K562 (cell line): ENCODE measurements around the gene MRPS24. TPM values are rescaled to one million over a fixed set of nuclear protein-coding genes. Genes with fewer than 3 reads are reported as not detected.
A peak's percentile ranks its signal among the peaks of the same experiment; 100 is the strongest.

ENCODE experiments used
- ATAC-seq: fragments of 200-7000 bp; cut with Tn5 transposase; 3 replicates; pipeline ENCODE4 v1.9.1; 2020; ENCODE audit warnings: moderate library complexity
- BruUV-seq: library from RNA; stranded (reverse); fragments of 400-500 nt; replicated peaks from 2 replicates; lab custom pipeline; 2021; lab: Mats Ljungman, UMichigan
- CTCF ChIA-PET: fragments of 300-600 bp; formaldehyde crosslinking; extraction: SDS; loops from one replicate; lab custom pipeline; 2021; ENCODE audit warnings: low intra/inter-chr PET ratio; lab: Yijun Ruan, JAX
- POLR2A ChIA-PET: fragments of 300-600, 350-650 bp; sonication (Branson Sonifier 250); formaldehyde crosslinking; extraction: SDS; loops from one replicate; lab custom pipeline; 2021; ENCODE audit warnings: antibody characterized with exemption, inconsistent platforms; lab: Yijun Ruan, JAX
- DNase-seq, 4 experiments: peaks; one replicate each; pipeline versions ENCODE4 v3.0.0 to v3.0.0-alpha.2; 2011 to 2018; ENCODE audit warnings: low spot score in 3 of 4, mixed read lengths in 3 of 4; ENCODE audit errors: extremely low read depth in 1 of 4
- FAIRE-seq: peaks from 2 replicates; lab custom pipeline; 2011; peaks lifted over from hg19 to GRCh38; lab: Jason Lieb, UNC
- H2AFZ ChIP-seq: 2 replicates; pipeline ENCODE4 v1.6.0; 2011; ENCODE audit warnings: low read depth, low read length, control low read depth, inconsistent platforms
- H3K27ac ChIP-seq: fragments of 200-600 bp; 3 replicates; pipeline ENCODE4 v1.8.0; 2011; ENCODE audit warnings: low read depth, mild to moderate bottlenecking, control low read depth, inconsistent platforms, low read length, moderate library complexity, mixed read lengths; ENCODE audit errors: extremely low read depth
- H3K27me3 ChIP-seq, 2 experiments: fragments of 300-600 bp in 1 of 2; 2 replicates in 1 of 2; 3 replicates in 1 of 2; pipeline versions ENCODE4 v1.6.0 to v1.8.0; 2011; ENCODE audit warnings: inconsistent platforms in 2 of 2, low read length in 2 of 2, mild to moderate bottlenecking in 1 of 2, mixed read lengths in 1 of 2, moderate library complexity in 1 of 2; ENCODE audit not compliant: control insufficient read depth in 2 of 2, insufficient read depth in 2 of 2
- H3K36me3 ChIP-seq: fragments of 300-600 bp; 3 replicates; pipeline ENCODE4 v1.8.0; 2011; ENCODE audit warnings: mild to moderate bottlenecking, low read length, inconsistent platforms; ENCODE audit not compliant: control insufficient read depth, insufficient read depth
- H3K4me1 ChIP-seq, 2 experiments: fragments of 200-600 bp in 1 of 2; replicated peaks in 1 of 2; 2 replicates in 1 of 2; 3 replicates in 1 of 2; pipeline versions ENCODE4 v1.5.1 to v1.8.0; 2011; ENCODE audit warnings: inconsistent platforms in 2 of 2, low read length in 2 of 2, mild to moderate bottlenecking in 1 of 2, mixed read lengths in 1 of 2, moderate library complexity in 1 of 2; ENCODE audit not compliant: control insufficient read depth in 2 of 2, insufficient read depth in 2 of 2
- H3K4me2 ChIP-seq: 2 replicates; pipeline ENCODE4 v1.6.1; 2011; ENCODE audit warnings: low read length, control low read depth, inconsistent platforms, mixed read lengths; ENCODE audit not compliant: insufficient read depth
- H3K4me3 ChIP-seq: fragments of 200-600 bp; sonication (generic), shearing (Covaris generic); 2 replicates; pipeline ENCODE4 v1.5.1; 2016; ENCODE audit warnings: control low read depth, inconsistent platforms
- H3K79me2 ChIP-seq: fragments of 200-600 bp; 3 replicates; pipeline ENCODE4 v1.8.0; 2011; ENCODE audit warnings: low read length, inconsistent platforms; ENCODE audit not compliant: control insufficient read depth, insufficient read depth
- H3K9ac ChIP-seq, 2 experiments: 2 replicates each; pipeline versions ENCODE4 v1.6.0 to v1.6.1; 2011; ENCODE audit warnings: low read depth in 2 of 2, low read length in 2 of 2, control low read depth in 1 of 2, inconsistent platforms in 1 of 2, mild to moderate bottlenecking in 1 of 2, mixed read lengths in 1 of 2; ENCODE audit not compliant: insufficient read depth in 1 of 2
- H3K9me1 ChIP-seq: one replicate; pipeline ENCODE4 v1.6.0; 2011; ENCODE audit warnings: inconsistent platforms, mild to moderate bottlenecking, low read length, moderate library complexity; ENCODE audit not compliant: control insufficient read depth, insufficient read depth
- H3K9me3 ChIP-seq: replicated peaks from 2 replicates; pipeline ENCODE4 v1.5.1; 2011; ENCODE audit warnings: low read depth, low read length, inconsistent platforms; ENCODE audit not compliant: control insufficient read depth, insufficient read depth
- H4K20me1 ChIP-seq: replicated peaks from 2 replicates; pipeline ENCODE4 v1.6.1; 2011; ENCODE audit warnings: low read length, inconsistent platforms, mixed read lengths; ENCODE audit not compliant: control insufficient read depth, insufficient read depth
- BCOR ChIP-seq: fragments of 450-650 bp; IDR thresholded peaks from 2 replicates; pipeline ENCODE4 v1.6.1; 2016
- CEBPG ChIP-seq, 3 experiments: fragments of 200-800 bp in 1 of 3; sonication (Bioruptor generic) in 1 of 3; sonication (generic) in 1 of 3; formaldehyde crosslinking in 1 of 3; IDR thresholded peaks in 2 of 3; conservative IDR thresholded peaks in 1 of 3; 2 replicates each; pipeline versions ENCODE4 v1.6.1 to v1.8.0; 2016 to 2022; ENCODE audit warnings: missing compliant biosample characterization in 2 of 3, missing genetic modification characterization in 2 of 3, mild to moderate bottlenecking in 1 of 3, missing genetic modification reagents in 1 of 3
- CREB3L1 ChIP-seq: fragments of 450-650 bp; IDR thresholded peaks from 2 replicates; pipeline ENCODE4 v1.6.1; 2014; ENCODE audit warnings: low read depth, mild to moderate bottlenecking, moderate library complexity, borderline replicate concordance
- FOXM1 ChIP-seq, 2 experiments: fragments of 450-650 bp in 1 of 2; sonication (generic) in 1 of 2; formaldehyde crosslinking in 1 of 2; IDR thresholded peaks; 2 replicates each; pipeline versions ENCODE4 v1.6.1 to v1.9.0; 2017 to 2022; ENCODE audit warnings: low read depth in 2 of 2, mild to moderate bottlenecking in 2 of 2, missing genetic modification reagents in 1 of 2, moderate library complexity in 1 of 2
- GMEB1 ChIP-seq: fragments of 250-450 bp; sonication (Bioruptor Pico); IDR thresholded peaks from 2 replicates; pipeline ENCODE4 v1.4.0; 2020; ENCODE audit warnings: mild to moderate bottlenecking
- MAFG ChIP-seq: fragments of 450-650 bp; conservative IDR thresholded peaks from 2 replicates; pipeline ENCODE4 v1.6.1; 2016; ENCODE audit warnings: missing genetic modification characterization, missing compliant biosample characterization
- RBM39 ChIP-seq: fragments of 200-400 bp; formaldehyde crosslinking; optimal IDR thresholded peaks from 2 replicates; pipeline ENCODE3; 2018; ENCODE audit warnings: low read depth, low read length
- SAFB2 ChIP-seq: fragments of 200-400 bp; formaldehyde crosslinking; IDR thresholded peaks from 2 replicates; pipeline ENCODE4 v1.6.1; 2018; ENCODE audit warnings: borderline replicate concordance, low read length, low read depth, moderate library complexity; ENCODE audit not compliant: severe bottlenecking
- SMARCA5 ChIP-seq: fragments of 450-650 bp; IDR thresholded peaks from 2 replicates; pipeline ENCODE4 v1.6.1; 2016
- TEAD4 ChIP-seq, 2 experiments: sonication (generic) in 1 of 2; formaldehyde crosslinking in 1 of 2; IDR thresholded peaks; 2 replicates each; pipeline versions ENCODE4 v1.6.1 to v1.8.0; 2012 to 2022; ENCODE audit warnings: borderline replicate concordance in 1 of 2, inconsistent platforms in 1 of 2, low read length in 1 of 2, mild to moderate bottlenecking in 1 of 2, missing genetic modification reagents in 1 of 2
- ZNF134 ChIP-seq: fragments of 250-450 bp; sonication (Bioruptor Pico); conservative IDR thresholded peaks from 2 replicates; pipeline ENCODE4 v1.4.0; 2020
- ZNF274 ChIP-seq: IDR thresholded peaks from 2 replicates; pipeline ENCODE4 v1.6.1; 2011; ENCODE audit warnings: low read depth, mild to moderate bottlenecking, low read length, moderate library complexity, borderline replicate concordance
- WGBS: fragments of 100-300 bp; shearing (Covaris generic); methylation state at CpG from one replicate; pipeline ENCODE4 v1.1.6; 2016; ENCODE audit warnings: low coverage, mixed read lengths; ENCODE audit not compliant: insufficient coverage; ENCODE audit errors: missing lambda C conversion rate; 5-methylcytosine and 5-hydroxymethylcytosine counted together
- in situ Hi-C: fragments of 300-500 bp; cut with MboI; formaldehyde crosslinking; loops from 4 replicates; pipeline ENCODE4 v1.15.0; 2018; ENCODE audit warnings: inconsistent platforms, mixed read lengths
- intact Hi-C: fragments of 100-400 bp; cut with micrococcal nuclease; formaldehyde crosslinking; loops from 2 replicates; pipeline ENCODE4 v1.14.2; 2022
- polyA plus RNA-seq, 8 experiments: library from polyadenylated mRNA; depleted of rRNA in 4 of 8; stranded (reverse) in 5 of 8; unstranded in 3 of 8; fragments of >200 nt; fragmentation: Nextera tagmentation in 2 of 8; fragmentation: Illumina TruSeq in 1 of 8; extraction: Ambion mirVana in 2 of 8; extraction: Trizol in 1 of 8; gene quantifications; 2 replicates each; pipeline versions ENCODE4 v1.2.1 to v1.2.3, GENCODE V29; 2011 to 2014; ENCODE audit warnings: inconsistent platforms in 1 of 8, missing spikeins in 1 of 8
- total RNA-seq, 7 experiments: library from RNA; depleted of rRNA in 6 of 7; stranded (reverse); fragments of >200 nt in 6 of 7; fragmentation: Illumina TruSeq in 2 of 7; extraction: Trizol in 2 of 7; gene quantifications; 2 replicates each; pipeline versions ENCODE4 v1.2.1 to v1.2.3, GENCODE V29; 2011 to 2021; ENCODE audit warnings: low replicate concordance in 1 of 7

Gene MRPS24
- total and polyA plus RNA-seq, 9 of the 15 experiments (the other 6 are each of a cell fraction or from before 2014, with no cell fraction given) = 51.4 to 214 (median 169) TPM

GRCh38 chr7:43871064-43871463 lies 1.7 kb upstream of the MRPS24 start:
- H4K20me1 ChIP-seq = no peaks in the 10 kb centered on the region
- no peak overlapping the region for H3K27ac ChIP-seq
- TF ChIP-seq TEAD4 (IDR thresholded peaks at IDR 0.05; ENCODE audit: low read length) (no peak), TEAD4 (CRISPR knock-in tag; IDR thresholded peaks at IDR 0.05; ENCODE audit: borderline replicate concordance) (0 out of 2 replicates have a peak, but pooled peaks have one; percentile 13), ZNF134 (CRISPR knock-in tag) (0 out of 2 replicates have a peak, but pooled peaks have one; percentile 58), SAFB2 (no peak), ZNF274 (0 out of 2 replicates have a peak, but pooled peaks have one; percentile 55), BCOR (peak; percentile 64; the same call in 1 of the 2 replicates), SMARCA5 (0 out of 2 replicates have a peak, but pooled peaks have one; percentile 19), GMEB1 (CRISPR knock-in tag) (no peak), FOXM1 (IDR thresholded peaks at IDR 0.05; ENCODE audit: low read depth) (no peak), FOXM1 (CRISPR knock-in tag; IDR thresholded peaks at IDR 0.05; ENCODE audit: low read depth) (no peak), RBM39 (no peak), MAFG (tag) (no peak), CEBPG (CRISPR knock-in tag; IDR thresholded peaks at IDR 0.05) (no peak), CEBPG (tag; conservative IDR thresholded peaks at IDR 0.05 in 1 of 2, IDR thresholded peaks at IDR 0.05 in 1 of 2) (no peak), CREB3L1 (no peak)
- H3K9me3 ChIP-seq = no peaks in the 10 kb centered on the region
- ATAC-seq (no peak), FAIRE-seq (no peak), DNase-seq (no peak)
- H3K27me3 ChIP-seq = no peaks in the 10 kb centered on the region
- no peaks in the 10 kb centered on the region for H3K9me1 ChIP-seq
- ChIA-PET POLR2A (no interaction called here), CTCF (no interaction called here)
- H3K4me3 ChIP-seq = no peak overlapping the region
- BruUV-seq = no TSS peak
- intact Hi-C loops = no loop called here
- no peak overlapping the region for H3K4me2 ChIP-seq
- H3K79me2 ChIP-seq = peaks cover 17% of the 10 kb centered on the region
- H3K4me1 ChIP-seq = peaks cover 19 to 31% of the 10 kb centered on the region in 2 experiments; a peak in 3 of 5 replicates
- in situ Hi-C loops = no loop called here
- 58% methylated on average over 3 of the region's 3 CpGs for WGBS
- peaks cover 29% of the 10 kb centered on the region for H3K36me3 ChIP-seq
- no peak overlapping the region for H3K9ac ChIP-seq
- H2AFZ ChIP-seq = peak overlapping the region; percentile 15; the same call in 1 of the 2 replicates
